Cardiac atrium fibroblast (primary cell): ENCODE results near the gene DOP1B. TPM values are rescaled to one million over a fixed set of nuclear protein-coding genes. Genes with fewer than 3 reads are reported as not detected.

Experiments used
- total RNA-seq: library from RNA; depleted of rRNA; stranded (reverse); fragments of >200 nt; gene quantifications from 2 replicates; pipeline ENCODE4 v1.2.3, GENCODE V29; 2015

The DOP1B gene, protein sequence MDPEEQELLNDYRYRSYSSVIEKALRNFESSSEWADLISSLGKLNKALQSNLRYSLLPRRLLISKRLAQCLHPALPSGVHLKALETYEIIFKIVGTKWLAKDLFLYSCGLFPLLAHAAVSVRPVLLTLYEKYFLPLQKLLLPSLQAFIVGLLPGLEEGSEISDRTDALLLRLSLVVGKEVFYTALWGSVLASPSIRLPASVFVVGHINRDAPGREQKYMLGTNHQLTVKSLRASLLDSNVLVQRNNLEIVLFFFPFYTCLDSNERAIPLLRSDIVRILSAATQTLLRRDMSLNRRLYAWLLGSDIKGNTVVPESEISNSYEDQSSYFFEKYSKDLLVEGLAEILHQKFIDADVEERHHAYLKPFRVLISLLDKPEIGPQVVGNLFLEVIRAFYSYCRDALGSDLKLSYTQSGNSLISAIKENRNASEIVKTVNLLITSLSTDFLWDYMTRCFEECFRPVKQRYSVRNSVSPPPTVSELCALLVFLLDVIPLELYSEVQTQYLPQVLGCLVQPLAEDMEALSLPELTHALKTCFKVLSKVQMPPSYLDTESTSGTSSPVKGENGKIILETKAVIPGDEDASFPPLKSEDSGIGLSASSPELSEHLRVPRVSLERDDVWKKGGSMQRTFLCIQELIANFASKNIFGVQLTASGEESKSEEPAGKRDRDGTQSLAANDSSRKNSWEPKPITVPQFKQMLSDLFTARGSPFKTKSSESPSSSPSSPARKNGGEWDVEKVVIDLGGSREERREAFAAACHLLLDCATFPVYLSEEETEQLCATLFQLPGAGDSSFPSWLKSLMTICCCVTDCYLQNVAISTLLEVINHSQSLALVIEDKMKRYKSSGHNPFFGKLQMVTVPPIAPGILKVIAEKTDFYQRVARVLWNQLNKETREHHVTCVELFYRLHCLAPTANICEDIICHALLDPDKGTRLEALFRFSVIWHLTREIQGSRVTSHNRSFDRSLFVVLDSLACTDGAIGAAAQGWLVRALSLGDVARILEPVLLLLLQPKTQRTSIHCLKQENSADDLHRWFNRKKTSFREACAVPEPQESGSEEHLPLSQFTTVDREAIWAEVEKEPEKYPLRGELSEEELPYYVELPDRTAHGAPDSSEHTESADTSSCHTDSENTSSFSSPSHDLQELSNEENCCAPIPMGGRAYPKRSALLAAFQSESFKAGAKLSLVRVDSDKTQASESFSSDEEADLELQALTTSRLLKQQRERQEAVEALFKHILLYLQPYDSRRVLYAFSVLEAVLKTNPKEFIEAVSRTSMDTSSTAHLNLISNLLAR (N-terminal part only)
- total RNA-seq, result 2.0 and 2.4 TPM in 2 replicates

DNA sequence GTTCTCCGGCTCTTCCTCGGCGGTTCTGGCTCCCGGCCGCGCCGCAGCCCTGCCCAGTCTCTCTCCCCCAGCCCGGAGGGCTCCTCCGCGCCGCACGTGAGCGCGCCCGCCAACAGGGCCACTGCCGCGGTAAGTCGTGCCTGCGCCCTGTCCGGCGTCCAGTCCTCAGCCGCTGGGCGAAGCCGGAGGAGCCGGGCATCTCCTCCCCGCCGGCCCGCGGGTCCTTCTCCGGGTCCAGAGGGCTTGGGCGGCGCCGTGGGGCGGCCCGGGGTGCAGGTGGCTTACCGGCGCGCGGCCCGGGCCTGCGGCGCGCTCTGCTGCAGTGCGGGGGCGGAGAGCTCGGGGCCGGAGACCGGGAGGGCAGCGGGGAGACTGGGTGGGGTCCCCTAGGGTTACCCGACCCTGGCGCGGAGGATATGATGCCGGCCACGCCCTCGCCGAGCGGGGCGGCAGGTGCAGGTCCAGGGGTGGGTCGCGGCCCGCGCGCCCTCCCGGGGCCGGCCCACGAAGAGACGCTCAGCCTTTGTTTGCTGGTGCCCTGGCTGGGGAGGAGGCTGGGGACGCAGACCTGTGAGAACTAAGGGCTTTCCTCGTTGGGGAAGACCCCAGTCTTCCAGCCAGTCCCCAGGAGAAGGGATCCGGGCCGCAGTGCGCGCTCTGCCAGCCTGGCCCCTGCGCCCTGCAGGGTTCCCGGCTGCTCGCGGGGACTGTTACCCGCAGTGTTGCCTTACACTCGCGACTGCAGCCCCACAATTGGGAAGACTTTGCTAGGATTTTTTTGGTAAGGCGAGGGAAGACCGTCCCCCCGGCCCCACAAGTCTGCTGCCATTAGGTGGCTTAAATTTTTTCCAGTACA lies at the start of gene DOP1B:
DOP1B (plus strand) TSS at position 10 of the 856 bp plus-strand sequence. CDS start 7,910 bp downstream, outside the sequence.

DNA sequence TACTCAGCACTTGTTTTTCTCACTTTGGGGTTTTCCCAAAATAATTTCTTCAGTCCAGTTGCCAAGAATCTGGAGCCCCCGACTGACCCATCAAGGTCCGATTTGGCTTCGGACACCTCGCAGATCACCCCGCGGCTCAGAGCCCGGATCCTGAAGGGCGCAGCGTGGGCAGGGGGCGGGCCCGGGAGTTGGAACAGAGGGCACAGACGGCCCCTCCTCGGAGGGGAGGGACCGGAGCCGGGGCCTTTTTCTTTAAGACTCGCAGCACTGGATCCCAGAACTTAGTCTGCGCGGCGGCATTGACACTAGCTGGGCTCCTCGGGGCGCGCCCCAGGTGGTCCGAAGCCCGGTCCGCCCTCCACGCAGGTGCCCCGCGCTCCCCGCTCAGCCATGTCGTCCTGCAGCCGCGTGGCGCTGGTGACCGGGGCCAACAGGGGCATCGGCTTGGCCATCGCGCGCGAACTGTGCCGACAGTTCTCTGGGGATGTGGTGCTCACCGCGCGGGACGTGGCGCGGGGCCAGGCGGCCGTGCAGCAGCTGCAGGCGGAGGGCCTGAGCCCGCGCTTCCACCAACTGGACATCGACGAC lies 21.7 kb upstream of the DOP1B start, which contains the start of gene CBR3:
CBR3 (plus strand) TSS at position 277 of the 588 bp plus-strand sequence; CDS start at position 391, 114 bp downstream.

Other genes starting within 250 kb of the DOP1B start
- gene SETD4, start 96.3 kb upstream of the DOP1B start, total RNA-seq, result 8.5 and 9.1 TPM in 2 replicates
- gene CBR1, start 86.8 kb upstream of the DOP1B start, total RNA-seq, result 166 and 171 TPM in 2 replicates
- gene CBR3, start 21.7 kb upstream of the DOP1B start, total RNA-seq, result 2.9 and 8.1 TPM in 2 replicates
- gene MORC3, start 163.4 kb downstream of the DOP1B start, total RNA-seq, result 10.8 and 13.9 TPM in 2 replicates
- 2.9 and 3.6 TPM in 2 replicates for gene CHAF1B, start 228.6 kb downstream of the DOP1B start, total RNA-seq